GM23338 (cell line): Measurements from ENCODE around the gene MYO5B.

Source experiments
- CREB1 ChIP-seq: fragments of 250-450 bp; sonication (Bioruptor Pico); IDR thresholded peaks from 2 replicates; pipeline ENCODE4 v1.5.0; 2020; ENCODE audit warnings: low read depth, mild to moderate bottlenecking, moderate library complexity
- CTCF ChIP-seq, 2 experiments: fragments of 200-600 bp in 1 of 2; sonication (generic) in 1 of 2; conservative IDR thresholded peaks; 2 replicates each; pipeline versions ENCODE4 v1.5.1 to v1.6.1; 2016 to 2017; ENCODE audit warnings: antibody characterized with exemption in 2 of 2, low read depth in 2 of 2, mild to moderate bottlenecking in 2 of 2, moderate library complexity in 1 of 2
- EZH2 ChIP-seq: fragments of 200-600 bp; sonication (generic); IDR thresholded peaks from one replicate; pipeline ENCODE4 v1.8.0; 2017; ENCODE audit warnings: antibody characterized with exemption, mild to moderate bottlenecking, low read depth; ENCODE audit not compliant: unreplicated experiment
- POLR2AphosphoS5 ChIP-seq: IDR thresholded peaks from 2 replicates; pipeline ENCODE4 v1.6.1; 2016; ENCODE audit warnings: antibody characterized with exemption, low read depth
- TF ChIP-seq, protein P1 (sequence below): IDR thresholded peaks from one replicate; pipeline ENCODE4 v1.6.1; 2018; ENCODE audit warnings: antibody characterized with exemption; ENCODE audit not compliant: unreplicated experiment
- TF ChIP-seq, protein P2 (sequence below): fragments of 250-450 bp; sonication (Bioruptor Pico); IDR thresholded peaks from 2 replicates; pipeline ENCODE4 v1.5.0; 2020; ENCODE audit warnings: mild to moderate bottlenecking, moderate library complexity

- TF ChIP-seq, protein P1, sequence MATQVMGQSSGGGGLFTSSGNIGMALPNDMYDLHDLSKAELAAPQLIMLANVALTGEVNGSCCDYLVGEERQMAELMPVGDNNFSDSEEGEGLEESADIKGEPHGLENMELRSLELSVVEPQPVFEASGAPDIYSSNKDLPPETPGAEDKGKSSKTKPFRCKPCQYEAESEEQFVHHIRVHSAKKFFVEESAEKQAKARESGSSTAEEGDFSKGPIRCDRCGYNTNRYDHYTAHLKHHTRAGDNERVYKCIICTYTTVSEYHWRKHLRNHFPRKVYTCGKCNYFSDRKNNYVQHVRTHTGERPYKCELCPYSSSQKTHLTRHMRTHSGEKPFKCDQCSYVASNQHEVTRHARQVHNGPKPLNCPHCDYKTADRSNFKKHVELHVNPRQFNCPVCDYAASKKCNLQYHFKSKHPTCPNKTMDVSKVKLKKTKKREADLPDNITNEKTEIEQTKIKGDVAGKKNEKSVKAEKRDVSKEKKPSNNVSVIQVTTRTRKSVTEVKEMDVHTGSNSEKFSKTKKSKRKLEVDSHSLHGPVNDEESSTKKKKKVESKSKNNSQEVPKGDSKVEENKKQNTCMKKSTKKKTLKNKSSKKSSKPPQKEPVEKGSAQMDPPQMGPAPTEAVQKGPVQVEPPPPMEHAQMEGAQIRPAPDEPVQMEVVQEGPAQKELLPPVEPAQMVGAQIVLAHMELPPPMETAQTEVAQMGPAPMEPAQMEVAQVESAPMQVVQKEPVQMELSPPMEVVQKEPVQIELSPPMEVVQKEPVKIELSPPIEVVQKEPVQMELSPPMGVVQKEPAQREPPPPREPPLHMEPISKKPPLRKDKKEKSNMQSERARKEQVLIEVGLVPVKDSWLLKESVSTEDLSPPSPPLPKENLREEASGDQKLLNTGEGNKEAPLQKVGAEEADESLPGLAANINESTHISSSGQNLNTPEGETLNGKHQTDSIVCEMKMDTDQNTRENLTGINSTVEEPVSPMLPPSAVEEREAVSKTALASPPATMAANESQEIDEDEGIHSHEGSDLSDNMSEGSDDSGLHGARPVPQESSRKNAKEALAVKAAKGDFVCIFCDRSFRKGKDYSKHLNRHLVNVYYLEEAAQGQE = no peak
- no peak for TF ChIP-seq CTCF (conservative IDR thresholded peaks at IDR 0.05; ENCODE audit: low read depth in 2 of 2)
- TF ChIP-seq EZH2 = no peak
- TF ChIP-seq POLR2AphosphoS5 = no peak
- TF ChIP-seq CREB1 = no peak
- TF ChIP-seq, protein P2, sequence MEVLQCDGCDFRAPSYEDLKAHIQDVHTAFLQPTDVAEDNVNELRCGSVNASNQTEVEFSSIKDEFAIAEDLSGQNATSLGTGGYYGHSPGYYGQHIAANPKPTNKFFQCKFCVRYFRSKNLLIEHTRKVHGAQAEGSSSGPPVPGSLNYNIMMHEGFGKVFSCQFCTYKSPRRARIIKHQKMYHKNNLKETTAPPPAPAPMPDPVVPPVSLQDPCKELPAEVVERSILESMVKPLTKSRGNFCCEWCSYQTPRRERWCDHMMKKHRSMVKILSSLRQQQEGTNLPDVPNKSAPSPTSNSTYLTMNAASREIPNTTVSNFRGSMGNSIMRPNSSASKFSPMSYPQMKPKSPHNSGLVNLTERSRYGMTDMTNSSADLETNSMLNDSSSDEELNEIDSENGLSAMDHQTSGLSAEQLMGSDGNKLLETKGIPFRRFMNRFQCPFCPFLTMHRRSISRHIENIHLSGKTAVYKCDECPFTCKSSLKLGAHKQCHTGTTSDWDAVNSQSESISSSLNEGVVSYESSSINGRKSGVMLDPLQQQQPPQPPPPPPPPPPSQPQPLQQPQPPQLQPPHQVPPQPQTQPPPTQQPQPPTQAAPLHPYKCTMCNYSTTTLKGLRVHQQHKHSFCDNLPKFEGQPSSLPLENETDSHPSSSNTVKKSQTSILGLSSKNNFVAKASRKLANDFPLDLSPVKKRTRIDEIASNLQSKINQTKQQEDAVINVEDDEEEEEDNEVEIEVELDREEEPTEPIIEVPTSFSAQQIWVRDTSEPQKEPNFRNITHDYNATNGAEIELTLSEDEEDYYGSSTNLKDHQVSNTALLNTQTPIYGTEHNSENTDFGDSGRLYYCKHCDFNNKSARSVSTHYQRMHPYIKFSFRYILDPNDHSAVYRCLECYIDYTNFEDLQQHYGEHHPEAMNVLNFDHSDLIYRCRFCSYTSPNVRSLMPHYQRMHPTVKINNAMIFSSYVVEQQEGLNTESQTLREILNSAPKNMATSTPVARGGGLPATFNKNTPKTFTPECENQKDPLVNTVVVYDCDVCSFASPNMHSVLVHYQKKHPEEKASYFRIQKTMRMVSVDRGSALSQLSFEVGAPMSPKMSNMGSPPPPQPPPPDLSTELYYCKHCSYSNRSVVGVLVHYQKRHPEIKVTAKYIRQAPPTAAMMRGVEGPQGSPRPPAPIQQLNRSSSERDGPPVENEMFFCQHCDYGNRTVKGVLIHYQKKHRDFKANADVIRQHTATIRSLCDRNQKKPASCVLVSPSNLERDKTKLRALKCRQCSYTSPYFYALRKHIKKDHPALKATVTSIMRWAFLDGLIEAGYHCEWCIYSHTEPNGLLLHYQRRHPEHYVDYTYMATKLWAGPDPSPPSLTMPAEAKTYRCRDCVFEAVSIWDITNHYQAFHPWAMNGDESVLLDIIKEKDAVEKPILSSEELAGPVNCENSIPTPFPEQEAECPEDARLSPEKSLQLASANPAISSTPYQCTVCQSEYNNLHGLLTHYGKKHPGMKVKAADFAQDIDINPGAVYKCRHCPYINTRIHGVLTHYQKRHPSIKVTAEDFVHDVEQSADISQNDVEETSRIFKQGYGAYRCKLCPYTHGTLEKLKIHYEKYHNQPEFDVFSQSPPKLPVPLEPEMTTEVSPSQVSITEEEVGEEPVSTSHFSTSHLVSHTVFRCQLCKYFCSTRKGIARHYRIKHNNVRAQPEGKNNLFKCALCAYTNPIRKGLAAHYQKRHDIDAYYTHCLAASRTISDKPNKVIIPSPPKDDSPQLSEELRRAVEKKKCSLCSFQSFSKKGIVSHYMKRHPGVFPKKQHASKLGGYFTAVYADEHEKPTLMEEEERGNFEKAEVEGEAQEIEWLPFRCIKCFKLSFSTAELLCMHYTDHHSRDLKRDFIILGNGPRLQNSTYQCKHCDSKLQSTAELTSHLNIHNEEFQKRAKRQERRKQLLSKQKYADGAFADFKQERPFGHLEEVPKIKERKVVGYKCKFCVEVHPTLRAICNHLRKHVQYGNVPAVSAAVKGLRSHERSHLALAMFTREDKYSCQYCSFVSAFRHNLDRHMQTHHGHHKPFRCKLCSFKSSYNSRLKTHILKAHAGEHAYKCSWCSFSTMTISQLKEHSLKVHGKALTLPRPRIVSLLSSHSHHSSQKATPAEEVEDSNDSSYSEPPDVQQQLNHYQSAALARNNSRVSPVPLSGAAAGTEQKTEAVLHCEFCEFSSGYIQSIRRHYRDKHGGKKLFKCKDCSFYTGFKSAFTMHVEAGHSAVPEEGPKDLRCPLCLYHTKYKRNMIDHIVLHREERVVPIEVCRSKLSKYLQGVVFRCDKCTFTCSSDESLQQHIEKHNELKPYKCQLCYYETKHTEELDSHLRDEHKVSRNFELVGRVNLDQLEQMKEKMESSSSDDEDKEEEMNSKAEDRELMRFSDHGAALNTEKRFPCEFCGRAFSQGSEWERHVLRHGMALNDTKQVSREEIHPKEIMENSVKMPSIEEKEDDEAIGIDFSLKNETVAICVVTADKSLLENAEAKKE = no peak
Measured at GRCh38 chr18:49804096-49804495, 390.9 kb downstream of the MYO5B start.
